ENCODE measurements around the gene TRPM4.
"Not testable (repeated sequence)": the region's sequence is repeated elsewhere in the genome, so short reads cannot be mapped to it uniquely, and the experiment has no call there.

Gene TRPM4

DNA sequence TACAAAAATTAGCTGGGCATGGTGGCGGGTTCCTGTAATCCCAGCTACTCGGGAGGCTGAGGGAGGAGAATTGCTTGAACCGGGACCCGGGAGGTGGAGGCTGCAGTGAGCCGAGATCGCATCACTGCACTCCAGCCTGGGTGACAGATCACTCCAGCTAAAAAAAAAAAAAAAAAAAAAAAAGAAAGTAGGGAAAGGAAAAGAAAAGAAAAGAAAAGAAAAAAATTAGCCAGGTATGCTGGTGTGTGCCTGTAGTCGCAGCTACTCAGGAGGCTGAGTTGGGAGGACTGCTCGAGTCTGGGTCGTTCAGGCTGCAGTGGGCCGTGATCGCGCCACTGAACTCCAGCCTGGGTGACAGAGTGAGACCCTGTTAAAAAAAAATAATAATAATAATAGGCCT is 30.4 kb upstream of the TRPM4 start:
- POLR2A ChIA-PET = interaction anchor here (0.5 to 1.4 kb wide), 15 partner anchors 8 to 1713 kb away, joined by 3 to 27 read pairs (median 7); partner anchors contain the start of genes C19orf73, GYS1, LIN7B and PPFIA3

DNA sequence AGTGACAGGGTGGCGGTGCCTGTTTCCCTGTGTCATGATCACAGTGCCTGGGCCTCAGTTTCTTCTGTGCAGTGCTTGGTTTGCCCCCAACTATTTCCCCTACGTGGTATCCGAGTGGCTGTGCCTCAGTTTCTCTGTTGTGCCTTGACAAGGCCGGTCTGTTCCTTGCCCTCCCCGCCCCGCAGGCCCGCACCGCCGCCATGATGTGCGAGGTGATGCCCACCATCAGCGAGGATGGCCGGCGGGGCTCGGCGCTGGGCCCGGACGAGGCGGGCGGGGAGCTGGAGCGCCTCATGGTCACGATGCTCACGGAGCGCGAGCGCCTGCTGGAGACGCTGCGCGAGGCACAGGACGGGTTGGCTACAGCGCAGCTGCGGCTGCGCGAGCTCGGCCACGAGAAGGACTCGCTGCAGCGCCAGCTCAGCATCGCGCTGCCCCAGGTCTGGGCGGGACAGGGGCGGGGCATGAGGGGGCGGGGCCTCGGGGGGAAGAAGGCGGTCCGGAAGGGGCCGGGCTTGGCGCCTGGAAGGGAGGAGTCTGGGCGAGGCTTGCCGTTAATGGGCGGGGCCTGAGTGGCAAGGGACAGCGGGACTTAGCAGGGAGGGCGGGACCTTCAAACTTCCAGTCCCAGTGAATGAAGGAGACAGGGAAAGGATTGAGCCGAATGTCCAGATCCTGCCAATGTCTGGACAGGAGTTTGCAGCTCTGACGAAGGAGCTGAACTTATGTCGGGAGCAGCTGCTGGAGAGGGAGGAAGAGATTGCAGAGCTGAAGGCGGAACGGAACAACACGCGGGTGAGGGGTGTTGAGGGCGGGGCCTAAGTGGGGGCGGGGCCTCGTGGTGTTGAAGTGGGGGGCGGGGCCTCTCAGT is 29.7 kb upstream of the TRPM4 start:
- ChIA-PET POLR2A (interaction anchor here (0.5 to 1.4 kb wide), 20 partner anchors 8 to 1714 kb away, joined by 3 to 27 read pairs (median 5); partner anchors contain the start of genes C19orf73, GYS1, LIN7B and PPFIA3), CTCF (interaction anchor here (0.5 to 3.2 kb wide), 10 partner anchors 14 to 202 kb away, joined by 3 to 20 read pairs (median 4); partner anchors contain the start of gene LIN7B)
- Histone ChIP-seq H3K4me1 (ENCODE audit: control insufficient read depth, insufficient read depth, low read length) (peaks cover 7% of the 10 kb centered on the region), H3K9me3 (ENCODE audit: control insufficient read depth, insufficient read depth, low read depth, low read length) (no peaks in the 10 kb centered on the region), H3K36me3 (ENCODE audit: control insufficient read depth in 2 of 2, insufficient read depth in 1 of 2, low read length in 2 of 2) (peaks cover 0 to 15% of the 10 kb centered on the region in 2 experiments; a peak in 2 of 3 replicates), H3K27ac (ENCODE audit: extremely low read depth, low read depth, low read length) (peak overlapping the region; percentile 60; the same call in 1 of the 2 replicates), H3K4me3 (ENCODE audit: low read depth, low read length) (peak overlapping the region; percentile 53)
- TF ChIP-seq ZNF596 (tag by site-specific recombination; IDR thresholded peaks at IDR 0.05) (no peak), ZNF223 (tag by site-specific recombination; IDR thresholded peaks at IDR 0.05) (no peak), ZNF670 (tag by site-specific recombination; IDR thresholded peaks at IDR 0.05; ENCODE audit: low read depth) (no peak), OVOL3 (tag by site-specific recombination; IDR thresholded peaks at IDR 0.05) (no peak), BCL11A (tag by site-specific recombination; IDR thresholded peaks at IDR 0.05; ENCODE audit: low read depth) (no peak), ZNF654 (tag by site-specific recombination; IDR thresholded peaks at IDR 0.05; ENCODE audit: low read depth) (no peak), ZNF529 (tag by site-specific recombination; IDR thresholded peaks at IDR 0.05; ENCODE audit: insufficient replicate concordance) (no peak), IKZF3 (tag by site-specific recombination; IDR thresholded peaks at IDR 0.05) (no peak), ZFP69B (tag by site-specific recombination; IDR thresholded peaks at IDR 0.05) (no peak), ZBTB20 (tag by site-specific recombination; IDR thresholded peaks at IDR 0.05) (peak; percentile 58; the same call in 1 of the 2 replicates), ZNF221 (tag by site-specific recombination; IDR thresholded peaks at IDR 0.05; ENCODE audit: borderline replicate concordance) (no peak), ZNF510 (tag by site-specific recombination; IDR thresholded peaks at IDR 0.05; ENCODE audit: insufficient replicate concordance) (no peak), RBAK (tag by site-specific recombination; IDR thresholded peaks at IDR 0.05) (no peak), ZNF404 (tag by site-specific recombination; IDR thresholded peaks at IDR 0.05) (no peak), ZNF433 (tag by site-specific recombination; IDR thresholded peaks at IDR 0.05; ENCODE audit: low read depth) (no peak), ZNF791 (tag by site-specific recombination; IDR thresholded peaks at IDR 0.05) (no peak), ZBTB48 (tag by site-specific recombination; IDR thresholded peaks at IDR 0.05) (no peak)
- TF ChIP-seq, protein P1, sequence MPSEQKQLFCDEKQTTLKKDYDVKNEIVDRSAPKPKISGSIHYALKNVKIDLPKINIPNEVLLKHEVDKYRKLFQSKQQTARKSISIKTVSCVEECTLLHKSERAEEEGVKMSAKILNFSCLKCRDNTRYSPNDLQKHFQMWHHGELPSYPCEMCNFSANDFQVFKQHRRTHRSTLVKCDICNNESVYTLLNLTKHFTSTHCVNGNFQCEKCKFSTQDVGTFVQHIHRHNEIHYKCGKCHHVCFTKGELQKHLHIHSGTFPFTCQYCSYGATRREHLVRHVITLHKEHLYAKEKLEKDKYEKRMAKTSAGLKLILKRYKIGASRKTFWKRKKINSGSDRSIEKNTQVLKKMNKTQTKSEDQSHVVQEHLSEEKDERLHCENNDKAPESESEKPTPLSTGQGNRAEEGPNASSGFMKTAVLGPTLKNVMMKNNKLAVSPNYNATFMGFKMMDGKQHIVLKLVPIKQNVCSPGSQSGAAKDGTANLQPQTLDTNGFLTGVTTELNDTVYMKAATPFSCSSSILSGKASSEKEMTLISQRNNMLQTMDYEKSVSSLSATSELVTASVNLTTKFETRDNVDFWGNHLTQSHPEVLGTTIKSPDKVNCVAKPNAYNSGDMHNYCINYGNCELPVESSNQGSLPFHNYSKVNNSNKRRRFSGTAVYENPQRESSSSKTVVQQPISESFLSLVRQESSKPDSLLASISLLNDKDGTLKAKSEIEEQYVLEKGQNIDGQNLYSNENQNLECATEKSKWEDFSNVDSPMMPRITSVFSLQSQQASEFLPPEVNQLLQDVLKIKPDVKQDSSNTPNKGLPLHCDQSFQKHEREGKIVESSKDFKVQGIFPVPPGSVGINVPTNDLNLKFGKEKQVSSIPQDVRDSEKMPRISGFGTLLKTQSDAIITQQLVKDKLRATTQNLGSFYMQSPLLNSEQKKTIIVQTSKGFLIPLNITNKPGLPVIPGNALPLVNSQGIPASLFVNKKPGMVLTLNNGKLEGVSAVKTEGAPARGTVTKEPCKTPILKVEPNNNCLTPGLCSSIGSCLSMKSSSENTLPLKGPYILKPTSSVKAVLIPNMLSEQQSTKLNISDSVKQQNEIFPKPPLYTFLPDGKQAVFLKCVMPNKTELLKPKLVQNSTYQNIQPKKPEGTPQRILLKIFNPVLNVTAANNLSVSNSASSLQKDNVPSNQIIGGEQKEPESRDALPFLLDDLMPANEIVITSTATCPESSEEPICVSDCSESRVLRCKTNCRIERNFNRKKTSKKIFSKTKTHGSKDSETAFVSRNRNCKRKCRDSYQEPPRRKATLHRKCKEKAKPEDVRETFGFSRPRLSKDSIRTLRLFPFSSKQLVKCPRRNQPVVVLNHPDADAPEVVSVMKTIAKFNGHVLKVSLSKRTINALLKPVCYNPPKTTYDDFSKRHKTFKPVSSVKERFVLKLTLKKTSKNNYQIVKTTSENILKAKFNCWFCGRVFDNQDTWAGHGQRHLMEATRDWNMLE (tag by site-specific recombination; conservative IDR thresholded peaks at IDR 0.05; ENCODE audit: low read depth) = no peak
- TF ChIP-seq, protein P2, sequence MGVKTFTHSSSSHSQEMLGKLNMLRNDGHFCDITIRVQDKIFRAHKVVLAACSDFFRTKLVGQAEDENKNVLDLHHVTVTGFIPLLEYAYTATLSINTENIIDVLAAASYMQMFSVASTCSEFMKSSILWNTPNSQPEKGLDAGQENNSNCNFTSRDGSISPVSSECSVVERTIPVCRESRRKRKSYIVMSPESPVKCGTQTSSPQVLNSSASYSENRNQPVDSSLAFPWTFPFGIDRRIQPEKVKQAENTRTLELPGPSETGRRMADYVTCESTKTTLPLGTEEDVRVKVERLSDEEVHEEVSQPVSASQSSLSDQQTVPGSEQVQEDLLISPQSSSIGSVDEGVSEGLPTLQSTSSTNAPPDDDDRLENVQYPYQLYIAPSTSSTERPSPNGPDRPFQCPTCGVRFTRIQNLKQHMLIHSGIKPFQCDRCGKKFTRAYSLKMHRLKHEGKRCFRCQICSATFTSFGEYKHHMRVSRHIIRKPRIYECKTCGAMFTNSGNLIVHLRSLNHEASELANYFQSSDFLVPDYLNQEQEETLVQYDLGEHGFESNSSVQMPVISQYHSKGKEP (tag by site-specific recombination; IDR thresholded peaks at IDR 0.05) = 0 out of 2 replicates have a peak, but pooled peaks have one; percentile 12
- TF ChIP-seq, protein P3, sequence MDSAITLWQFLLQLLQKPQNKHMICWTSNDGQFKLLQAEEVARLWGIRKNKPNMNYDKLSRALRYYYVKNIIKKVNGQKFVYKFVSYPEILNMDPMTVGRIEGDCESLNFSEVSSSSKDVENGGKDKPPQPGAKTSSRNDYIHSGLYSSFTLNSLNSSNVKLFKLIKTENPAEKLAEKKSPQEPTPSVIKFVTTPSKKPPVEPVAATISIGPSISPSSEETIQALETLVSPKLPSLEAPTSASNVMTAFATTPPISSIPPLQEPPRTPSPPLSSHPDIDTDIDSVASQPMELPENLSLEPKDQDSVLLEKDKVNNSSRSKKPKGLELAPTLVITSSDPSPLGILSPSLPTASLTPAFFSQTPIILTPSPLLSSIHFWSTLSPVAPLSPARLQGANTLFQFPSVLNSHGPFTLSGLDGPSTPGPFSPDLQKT (IDR thresholded peaks at IDR 0.05; ENCODE audit: borderline replicate concordance, low read depth, low read length) = no peak

More for the DNA sequence above, 30.4 kb upstream of the TRPM4 start:
- TF ChIP-seq PRDM1 (tag by site-specific recombination; IDR thresholded peaks at IDR 0.05) = peak; percentile 96
- TF ChIP-seq, protein P4, sequence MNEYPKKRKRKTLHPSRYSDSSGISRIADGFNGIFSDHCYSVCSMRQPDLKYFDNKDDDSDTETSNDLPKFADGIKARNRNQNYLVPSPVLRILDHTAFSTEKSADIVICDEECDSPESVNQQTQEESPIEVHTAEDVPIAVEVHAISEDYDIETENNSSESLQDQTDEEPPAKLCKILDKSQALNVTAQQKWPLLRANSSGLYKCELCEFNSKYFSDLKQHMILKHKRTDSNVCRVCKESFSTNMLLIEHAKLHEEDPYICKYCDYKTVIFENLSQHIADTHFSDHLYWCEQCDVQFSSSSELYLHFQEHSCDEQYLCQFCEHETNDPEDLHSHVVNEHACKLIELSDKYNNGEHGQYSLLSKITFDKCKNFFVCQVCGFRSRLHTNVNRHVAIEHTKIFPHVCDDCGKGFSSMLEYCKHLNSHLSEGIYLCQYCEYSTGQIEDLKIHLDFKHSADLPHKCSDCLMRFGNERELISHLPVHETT (tag by site-specific recombination; IDR thresholded peaks at IDR 0.05) = 0 out of 2 replicates have a peak, but pooled peaks have one; percentile 22
- peaks cover 0 to 10% of the 10 kb centered on the region in 2 experiments; a peak in 2 of 3 replicates for H3K36me3 ChIP-seq (ENCODE audit: control insufficient read depth in 2 of 2, insufficient read depth in 1 of 2, low read length in 2 of 2)
- not testable (repeated sequence) for H3K27ac ChIP-seq (ENCODE audit: extremely low read depth, low read depth, low read length); H3K4me3 ChIP-seq (ENCODE audit: low read depth, low read length); H3K4me1 ChIP-seq (ENCODE audit: control insufficient read depth, insufficient read depth, low read length); H3K9me3 ChIP-seq (ENCODE audit: control insufficient read depth, insufficient read depth, low read depth, low read length)
- CTCF ChIA-PET = interaction anchor here (0.5 to 3.2 kb wide), 9 partner anchors 13 to 130 kb away, joined by 3 to 20 read pairs (median 5); partner anchors contain the start of gene LIN7B

All from HEK293 (cell line).